Endothelial cell (in vitro differentiated cells): Measurements from ENCODE around the gene RPS6KL1. TPM values are rescaled to one million over a fixed set of nuclear protein-coding genes. Genes with fewer than 3 reads are reported as not detected.
A peak's percentile ranks its signal among the peaks of the same experiment; 100 is the strongest.

ENCODE experiments used
- DNase-seq: peaks from one replicate; pipeline ENCODE4 v3.0.0; 2021; ENCODE audit warnings: low spot score
- H3K27ac Mint-ChIP-seq: one replicate; pipeline ENCODE4 v1.8.0; 2021; ENCODE audit warnings: mixed read lengths, inconsistent platforms; ENCODE audit not compliant: unreplicated experiment
- H3K27me3 Mint-ChIP-seq: one replicate; pipeline ENCODE4 v1.8.0; 2021; ENCODE audit warnings: mild to moderate bottlenecking, moderate library complexity, mixed read lengths, inconsistent platforms; ENCODE audit not compliant: unreplicated experiment
- H3K36me3 Mint-ChIP-seq: one replicate; pipeline ENCODE4 v1.8.0; 2021; ENCODE audit warnings: mild to moderate bottlenecking, low read depth, mixed read lengths, inconsistent platforms; ENCODE audit not compliant: unreplicated experiment
- H3K4me1 Mint-ChIP-seq: one replicate; pipeline ENCODE4 v1.8.0; 2021; ENCODE audit warnings: mild to moderate bottlenecking, mixed read lengths, inconsistent platforms; ENCODE audit not compliant: unreplicated experiment
- H3K4me3 Mint-ChIP-seq: one replicate; pipeline ENCODE4 v1.8.0; 2021; ENCODE audit warnings: mild to moderate bottlenecking, mixed read lengths, inconsistent platforms; ENCODE audit not compliant: unreplicated experiment
- H3K9me3 Mint-ChIP-seq: one replicate; pipeline ENCODE4 v1.8.0; 2021; ENCODE audit warnings: mixed read lengths, inconsistent platforms; ENCODE audit not compliant: unreplicated experiment
- CTCF ChIP-seq: fragments of 200-600 bp; sonication (generic); IDR thresholded peaks from one replicate; pipeline ENCODE4 v1.5.0; 2021; ENCODE audit warnings: antibody characterized with exemption; ENCODE audit not compliant: unreplicated experiment
- total RNA-seq: library from RNA; stranded (reverse); fragmentation: NEBNext Ultra II Directional; extraction: Animal tissue kit (Norgen Biotek cat#: 25700); gene quantifications from one replicate; pipeline ENCODE4 v1.2.1, GENCODE V29; 2021; ENCODE audit not compliant: unreplicated experiment

RPS6KL1 gene
- total RNA-seq, 1 donor from 2014 or later: 2.3 TPM

DNA sequence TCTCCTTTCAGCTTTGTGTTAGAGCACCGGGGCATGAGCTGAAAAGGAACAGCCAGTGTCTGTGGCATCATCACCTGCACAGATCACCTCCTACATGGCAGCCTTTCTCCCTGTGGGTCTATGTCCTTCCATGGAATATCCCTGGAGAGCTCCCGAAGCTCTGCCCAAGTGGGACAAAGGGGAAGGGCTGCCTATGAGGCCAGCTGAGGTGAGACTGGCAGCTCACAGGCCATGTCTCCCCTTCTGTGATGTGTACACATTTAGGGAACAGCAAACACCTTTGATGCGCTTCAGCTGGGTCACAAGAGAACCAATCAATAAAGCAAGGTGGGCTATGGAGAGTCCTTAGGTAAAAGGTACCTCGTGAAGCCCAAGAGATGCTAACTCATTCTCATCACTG lies 51.2 kb downstream of the RPS6KL1 start:
- Mint-ChIP-seq H3K27ac (no peak overlapping the region), H3K4me3 (no peak overlapping the region), H3K36me3 (no peaks in the 10 kb centered on the region), H3K27me3 (peaks cover 2% of the 10 kb centered on the region), H3K4me1 (peaks cover 10% of the 10 kb centered on the region), H3K9me3 (no peaks in the 10 kb centered on the region)
- DNase-seq: no peak
- TF ChIP-seq CTCF: no peak

DNA sequence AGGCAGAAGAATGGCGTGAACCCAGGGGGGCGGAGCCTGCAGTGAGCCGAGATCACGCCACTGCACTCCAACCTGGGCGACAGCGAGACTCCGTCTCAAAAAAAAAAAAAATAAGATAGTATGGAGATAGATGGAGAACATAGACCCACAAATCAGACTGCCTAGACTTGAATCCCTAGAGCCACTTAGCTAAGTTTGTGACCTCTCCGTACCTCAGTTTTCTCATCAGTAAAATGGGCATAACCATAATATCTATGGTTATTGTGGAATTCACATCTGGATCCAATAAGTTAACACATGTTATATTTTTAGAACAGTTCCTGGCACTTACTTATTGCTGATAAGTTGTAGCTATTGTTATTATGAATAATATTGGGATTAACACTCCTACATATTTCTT lies 54.3 kb downstream of the RPS6KL1 start:
- peaks cover 5% of the 10 kb centered on the region for H3K4me1 Mint-ChIP-seq
- H3K9me3 Mint-ChIP-seq: no peaks in the 10 kb centered on the region
- DNase-seq: no peak
- H3K36me3 Mint-ChIP-seq: no peaks in the 10 kb centered on the region
- no peak for TF ChIP-seq CTCF
- H3K4me3 Mint-ChIP-seq: no peak overlapping the region
- peaks cover 1% of the 10 kb centered on the region for H3K27me3 Mint-ChIP-seq
- no peak overlapping the region for H3K27ac Mint-ChIP-seq

DNA sequence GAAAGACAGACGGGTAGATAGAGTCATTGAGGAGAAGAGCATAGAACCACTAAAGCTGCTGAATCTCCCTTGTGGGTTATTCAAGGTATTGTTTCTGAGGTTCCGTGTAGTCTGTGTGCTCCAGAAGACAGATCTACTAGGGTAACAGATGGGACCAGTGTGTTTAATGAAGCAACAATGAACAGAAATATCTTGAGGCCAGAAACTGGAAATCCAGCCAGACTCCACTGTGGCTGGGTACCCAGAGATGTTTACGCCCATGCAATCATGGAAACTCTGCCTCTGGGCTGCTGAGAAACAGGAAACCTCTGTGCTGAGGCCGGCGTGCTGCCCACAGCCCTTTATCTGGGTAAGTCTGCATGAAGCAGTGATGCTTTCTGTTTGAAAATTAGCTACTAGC lies 55.4 kb downstream of the RPS6KL1 start:
- H3K4me1 Mint-ChIP-seq: peaks cover 11% of the 10 kb centered on the region
- no peaks in the 10 kb centered on the region for H3K36me3 Mint-ChIP-seq
- no peak overlapping the region for H3K4me3 Mint-ChIP-seq
- DNase-seq: no peak
- H3K27me3 Mint-ChIP-seq: peaks cover 1% of the 10 kb centered on the region
- H3K9me3 Mint-ChIP-seq: no peaks in the 10 kb centered on the region
- no peak for TF ChIP-seq CTCF
- H3K27ac Mint-ChIP-seq: no peak overlapping the region

DNA sequence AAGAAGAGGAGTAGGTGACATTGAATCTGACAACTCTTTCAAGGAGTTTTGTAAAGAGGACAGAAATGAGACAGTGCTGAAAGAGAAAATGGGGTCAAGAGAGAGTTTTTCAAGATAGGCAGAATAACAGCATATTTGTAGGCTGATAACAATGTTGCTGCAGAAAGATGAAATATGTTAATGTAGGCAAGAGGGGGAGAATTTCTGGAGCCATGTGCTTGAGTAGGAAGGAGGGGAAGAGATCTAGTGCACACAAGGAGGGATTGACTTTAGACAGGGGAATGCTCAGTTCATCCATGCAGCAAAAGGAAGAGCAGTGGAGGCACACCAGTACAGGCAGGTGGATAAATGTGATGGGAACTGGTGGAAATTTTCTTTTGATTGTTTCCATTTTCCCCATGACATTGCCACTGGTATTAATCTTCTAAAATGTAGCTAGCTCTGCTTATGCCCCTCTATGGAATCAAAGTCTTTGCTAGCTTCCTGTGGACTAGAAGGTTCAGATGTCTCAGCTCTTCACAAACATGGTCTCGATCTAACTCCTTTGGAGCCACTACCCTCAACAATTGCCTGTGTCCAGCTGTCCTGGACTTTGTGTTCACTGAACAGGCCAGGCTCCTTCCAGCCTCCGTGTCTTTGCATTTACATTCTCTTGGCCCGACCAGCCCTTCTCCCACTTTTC lies 56.2 kb downstream of the RPS6KL1 start:
- Mint-ChIP-seq H3K36me3 (no peaks in the 10 kb centered on the region), H3K27ac (no peak overlapping the region), H3K27me3 (peaks cover 3% of the 10 kb centered on the region), H3K4me3 (peak overlapping the region; percentile 5), H3K4me1 (peaks cover 11% of the 10 kb centered on the region), H3K9me3 (no peaks in the 10 kb centered on the region)
- no peak for TF ChIP-seq CTCF
- DNase-seq: no peak

DNA sequence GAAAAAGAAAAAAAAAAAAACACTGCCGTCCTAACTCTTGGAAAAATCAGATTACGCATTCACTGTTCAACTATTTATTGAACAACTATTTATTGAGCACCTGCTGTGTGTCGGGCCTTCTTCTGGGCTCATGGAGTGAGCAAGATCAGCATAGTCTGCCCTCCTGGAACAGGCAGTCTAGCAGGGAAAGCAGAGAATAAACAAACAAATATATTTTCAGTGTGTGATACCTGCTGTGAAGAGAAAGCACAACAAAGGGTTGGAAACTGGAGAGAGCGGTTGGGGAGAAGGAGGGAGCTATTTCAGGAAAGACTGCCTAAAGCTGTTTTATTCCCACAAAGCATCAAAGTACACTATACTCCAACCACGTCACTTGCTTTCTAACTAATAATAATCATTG lies 57.9 kb downstream of the RPS6KL1 start:
- Mint-ChIP-seq H3K4me3 (no peak overlapping the region), H3K9me3 (no peaks in the 10 kb centered on the region), H3K27ac (no peak overlapping the region), H3K36me3 (no peaks in the 10 kb centered on the region), H3K27me3 (peaks cover 3% of the 10 kb centered on the region), H3K4me1 (peaks cover 11% of the 10 kb centered on the region)
- no peak for DNase-seq
- TF ChIP-seq CTCF: no peak
